Brain microvascular endothelial cell (primary cell): ENCODE results near the gene KCNQ1.

ENCODE experiments used
- DNase-seq: peaks from one replicate; pipeline ENCODE4 v3.0.0-alpha.2; 2020
- H3K27ac ChIP-seq: fragments of 250-450 bp; sonication (Bioruptor Pico); 2 replicates; pipeline ENCODE4 v1.5.1; 2020; ENCODE audit warnings: mild to moderate bottlenecking, moderate library complexity
- H3K27me3 ChIP-seq: fragments of 250-450 bp; sonication (Bioruptor Pico); replicated peaks from 2 replicates; pipeline ENCODE4 v1.5.1; 2020; ENCODE audit warnings: mild to moderate bottlenecking
- H3K36me3 ChIP-seq: fragments of 250-450 bp; sonication (Bioruptor Pico); replicated peaks from 2 replicates; pipeline ENCODE4 v1.5.1; 2020; ENCODE audit warnings: mild to moderate bottlenecking
- H3K4me3 ChIP-seq: 2 replicates; pipeline ENCODE4 v1.5.1; 2011; ENCODE audit warnings: low read depth, mild to moderate bottlenecking, control low read depth, low read length, moderate library complexity
- CTCF ChIP-seq: IDR thresholded peaks from 2 replicates; pipeline ENCODE4 v1.5.1; 2011; ENCODE audit warnings: low read depth, mild to moderate bottlenecking, moderate library complexity, low read length, control low read depth, inconsistent platforms; ENCODE audit errors: missing control alignments
- in situ Hi-C: cut with HindIII; loops from 2 replicates; pipeline ENCODE4 v1.10.0; 2017; ENCODE audit warnings: low sequenced_read_pairs, low pct_ligation_motif_present

The KCNQ1 gene

GRCh38 chr11:2521081-2521732 is 76.4 kb downstream of the KCNQ1 start:
- no peaks in the 10 kb centered on the region for H3K36me3 ChIP-seq
- no peaks in the 10 kb centered on the region for H3K27me3 ChIP-seq
- H3K4me3 ChIP-seq: no peak overlapping the region
- H3K27ac ChIP-seq: no peak overlapping the region
- DNase-seq: no peak
- no peak for TF ChIP-seq CTCF
- in situ Hi-C loops: no loop called here

GRCh38 chr11:2521733-2522630 is 77.2 kb downstream of the KCNQ1 start:
- Histone ChIP-seq H3K4me3 (no peak overlapping the region), H3K27ac (no peak overlapping the region), H3K27me3 (no peaks in the 10 kb centered on the region), H3K36me3 (no peaks in the 10 kb centered on the region)
- no peak for DNase-seq
- in situ Hi-C loops: no loop called here
- TF ChIP-seq CTCF: no peak

GRCh38 chr11:2522631-2523255 is 77.9 kb downstream of the KCNQ1 start:
- Histone ChIP-seq H3K36me3 (no peaks in the 10 kb centered on the region), H3K27ac (no peak overlapping the region), H3K4me3 (no peak overlapping the region), H3K27me3 (no peaks in the 10 kb centered on the region)
- DNase-seq: no peak
- TF ChIP-seq CTCF: no peak
- in situ Hi-C loops: no loop called here

- Histone ChIP-seq H3K36me3 (no peaks in the 10 kb centered on the region), H3K4me3 (no peak overlapping the region), H3K27me3 (no peaks in the 10 kb centered on the region), H3K27ac (no peak overlapping the region)
- in situ Hi-C loops: no loop called here
- TF ChIP-seq CTCF: no peak
- DNase-seq: no peak
Observed at GRCh38 chr11:2523821-2524391, 79.1 kb downstream of the KCNQ1 start.

- TF ChIP-seq CTCF: no peak
- H3K27me3 ChIP-seq: no peaks in the 10 kb centered on the region
Observed at GRCh38 chr11:2524446-2525165, 79.8 kb downstream of the KCNQ1 start.

More at GRCh38 chr11:2524446-2525165, 79.8 kb downstream of the KCNQ1 start:
- no peak for DNase-seq
- no peaks in the 10 kb centered on the region for H3K36me3 ChIP-seq
- in situ Hi-C loops: no loop called here
- no peak overlapping the region for H3K4me3 ChIP-seq
- H3K27ac ChIP-seq: no peak overlapping the region
